MCF 10A (cell line): Measurements from ENCODE around the gene MRAP. TPM values are rescaled to one million over a fixed set of nuclear protein-coding genes. Genes with fewer than 3 reads are reported as not detected.

ENCODE experiments used
- BruUV-seq: library from RNA; stranded (reverse); fragments of 400-500 nt; replicated peaks from 2 replicates; lab custom pipeline; 2021; lab: Mats Ljungman, UMichigan
- CTCF ChIA-PET: fragments of 300-600 bp; sonication (Branson Sonifier 250); formaldehyde crosslinking; extraction: SDS; loops from one replicate; lab custom pipeline; 2021; ENCODE audit warnings: antibody characterized with exemption, inconsistent platforms; lab: Yijun Ruan, JAX
- POLR2A ChIA-PET: fragments of 300-600, 350-650 bp; sonication (Branson Sonifier 250); formaldehyde crosslinking; extraction: SDS; loops from one replicate; lab custom pipeline; 2020; ENCODE audit warnings: antibody characterized with exemption, inconsistent platforms; lab: Yijun Ruan, JAX
- DNase-seq: peaks from one replicate; pipeline ENCODE4 v3.0.0-alpha.2; 2018; ENCODE audit not compliant: unreplicated experiment
- H3K27ac Mint-ChIP-seq: one replicate; pipeline ENCODE4 v1.8.0; 2022; ENCODE audit warnings: mild to moderate bottlenecking, low read depth, mixed read lengths; ENCODE audit not compliant: unreplicated experiment
- H3K27me3 Mint-ChIP-seq: one replicate; pipeline ENCODE4 v1.8.0; 2022; ENCODE audit warnings: mixed read lengths; ENCODE audit not compliant: insufficient read depth, unreplicated experiment
- H3K36me3 Mint-ChIP-seq: one replicate; pipeline ENCODE4 v1.8.0; 2022; ENCODE audit warnings: mild to moderate bottlenecking, moderate library complexity, mixed read lengths; ENCODE audit not compliant: insufficient read depth, unreplicated experiment
- H3K4me1 Mint-ChIP-seq: one replicate; pipeline ENCODE4 v1.8.0; 2022; ENCODE audit warnings: mixed read lengths; ENCODE audit not compliant: insufficient read depth, unreplicated experiment
- H3K4me3 Mint-ChIP-seq: one replicate; pipeline ENCODE4 v1.8.0; 2022; ENCODE audit warnings: mild to moderate bottlenecking, moderate library complexity, mixed read lengths; ENCODE audit not compliant: unreplicated experiment
- H3K9me3 Mint-ChIP-seq: one replicate; pipeline ENCODE4 v1.8.0; 2022; ENCODE audit warnings: mixed read lengths; ENCODE audit not compliant: unreplicated experiment
- intact Hi-C: fragments of 100-400 bp; cut with micrococcal nuclease; formaldehyde crosslinking; loops from 2 replicates; pipeline ENCODE4 v1.14.1; 2022
- total RNA-seq: library from RNA; stranded (reverse); gene quantifications from 2 replicates; pipeline ENCODE4 v1.2.3, GENCODE V29; 2022
- TF ChIP-seq, protein P1 (sequence below): fragments of 200-600 bp; IDR thresholded peaks from one replicate; pipeline ENCODE4 v1.8.0; 2022; ENCODE audit warnings: antibody characterized with exemption, mild to moderate bottlenecking; ENCODE audit not compliant: unreplicated experiment

MRAP gene
- total RNA-seq, 1 experiment from 2014 or later = not detected

GRCh38 chr21:32360401-32360975 lies 61.8 kb downstream of the MRAP start:
- intact Hi-C loops = no loop called here
- Mint-ChIP-seq H3K36me3 (peaks cover 96% of the 10 kb centered on the region), H3K27me3 (no peaks in the 10 kb centered on the region)

More at GRCh38 chr21:32360401-32360975, 61.8 kb downstream of the MRAP start:
- peak overlapping the region; percentile 63 for H3K27ac Mint-ChIP-seq
- no peaks in the 10 kb centered on the region for H3K9me3 Mint-ChIP-seq
- H3K4me3 Mint-ChIP-seq = no peak overlapping the region
- CTCF ChIA-PET = interaction anchor here (0.6 to 3.0 kb wide), 7 partner anchors 9 to 600 kb away, joined by 3 to 14 read pairs (median 3); no protein-coding TSS in a partner anchor
- no TSS peak for BruUV-seq
- POLR2A ChIA-PET = interaction anchor here (2.5 to 4.1 kb wide), 2 partner anchors 7 to 11 kb away, joined by 11 to 16 read pairs; no protein-coding TSS in a partner anchor
- peak; percentile 46 for DNase-seq
- TF ChIP-seq, protein P1, sequence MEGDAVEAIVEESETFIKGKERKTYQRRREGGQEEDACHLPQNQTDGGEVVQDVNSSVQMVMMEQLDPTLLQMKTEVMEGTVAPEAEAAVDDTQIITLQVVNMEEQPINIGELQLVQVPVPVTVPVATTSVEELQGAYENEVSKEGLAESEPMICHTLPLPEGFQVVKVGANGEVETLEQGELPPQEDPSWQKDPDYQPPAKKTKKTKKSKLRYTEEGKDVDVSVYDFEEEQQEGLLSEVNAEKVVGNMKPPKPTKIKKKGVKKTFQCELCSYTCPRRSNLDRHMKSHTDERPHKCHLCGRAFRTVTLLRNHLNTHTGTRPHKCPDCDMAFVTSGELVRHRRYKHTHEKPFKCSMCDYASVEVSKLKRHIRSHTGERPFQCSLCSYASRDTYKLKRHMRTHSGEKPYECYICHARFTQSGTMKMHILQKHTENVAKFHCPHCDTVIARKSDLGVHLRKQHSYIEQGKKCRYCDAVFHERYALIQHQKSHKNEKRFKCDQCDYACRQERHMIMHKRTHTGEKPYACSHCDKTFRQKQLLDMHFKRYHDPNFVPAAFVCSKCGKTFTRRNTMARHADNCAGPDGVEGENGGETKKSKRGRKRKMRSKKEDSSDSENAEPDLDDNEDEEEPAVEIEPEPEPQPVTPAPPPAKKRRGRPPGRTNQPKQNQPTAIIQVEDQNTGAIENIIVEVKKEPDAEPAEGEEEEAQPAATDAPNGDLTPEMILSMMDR = no peak
- peaks cover 9% of the 10 kb centered on the region for H3K4me1 Mint-ChIP-seq

Other genes starting within 250 kb of the MRAP start
- gene MIS18A, start 19.8 kb upstream of the MRAP start, total RNA-seq = 10.6 and 14.0 TPM in 2 replicates
- gene URB1, start 94.2 kb downstream of the MRAP start, total RNA-seq = 32.3 and 43.5 TPM in 2 replicates
- 16.8 and 22.2 TPM in 2 replicates for gene EVA1C, start 113.9 kb downstream of the MRAP start, total RNA-seq